ENCODE results near the gene HRC. TPM values are rescaled to one million over a fixed set of nuclear protein-coding genes. Genes with fewer than 3 reads are reported as not detected.
"Not testable (repeated sequence)": the region's sequence is repeated elsewhere in the genome, so short reads cannot be mapped to it uniquely, and the experiment has no call there.

HRC gene
- total RNA-seq, 3 donors from 2014 or later = 0.73 to 1.9 (median 1.2) TPM

- H3K4me1 ChIP-seq (ENCODE audit: low read depth) = peaks cover 35% of the 10 kb centered on the region
- ATAC-seq (no peak), DNase-seq (peak in 2 of 3 donors; percentile 58 to 66)
- H3K4me3 ChIP-seq = no peak overlapping the region
- no peak for TF ChIP-seq CTCF (IDR thresholded peaks at IDR 0.05)
- intact Hi-C loops (cut with DNase I, micrococcal nuclease) = no loop called here
- H3K9me3 ChIP-seq = no peaks in the 10 kb centered on the region
- H3K36me3 ChIP-seq (ENCODE audit: low read depth) = no peaks in the 10 kb centered on the region
These were observed 26.0 kb downstream of the HRC start for GRCh38 chr19:49129238-49129583.

- Histone ChIP-seq H3K4me3 (no peak overlapping the region), H3K4me1 (ENCODE audit: low read depth) (peaks cover 30% of the 10 kb centered on the region), H3K36me3 (ENCODE audit: low read depth) (no peaks in the 10 kb centered on the region), H3K9me3 (no peaks in the 10 kb centered on the region)
- intact Hi-C loops (cut with DNase I, micrococcal nuclease) = no loop called here
- DNase-seq (no peak), ATAC-seq (no peak)
- TF ChIP-seq CTCF (IDR thresholded peaks at IDR 0.05) = no peak
These were observed 26.5 kb downstream of the HRC start for GRCh38 chr19:49128545-49129237.

GRCh38 chr19:49127674-49128544 is 27.3 kb downstream of the HRC start:
- no peak overlapping the region for H3K4me3 ChIP-seq
- DNase-seq (peak; percentile 95 to 98 (median 97)), ATAC-seq (peak; percentile 94)
- H3K4me1 ChIP-seq (ENCODE audit: low read depth) = peaks cover 29% of the 10 kb centered on the region
- H3K36me3 ChIP-seq (ENCODE audit: low read depth) = no peaks in the 10 kb centered on the region
- intact Hi-C loops (cut with DNase I, micrococcal nuclease) = no loop called here
- no peak for TF ChIP-seq CTCF (IDR thresholded peaks at IDR 0.05)
- H3K9me3 ChIP-seq = no peaks in the 10 kb centered on the region

- H3K4me1 ChIP-seq (ENCODE audit: low read depth) = peaks cover 29% of the 10 kb centered on the region
- intact Hi-C loops (cut with DNase I, micrococcal nuclease); H3K36me3 ChIP-seq (ENCODE audit: low read depth); ATAC-seq; H3K9me3 ChIP-seq; DNase-seq; H3K4me3 ChIP-seq: not testable (repeated sequence)
These were observed 28.0 kb downstream of the HRC start for GRCh38 chr19:49127225-49127624.

- peaks cover 29% of the 10 kb centered on the region for H3K4me1 ChIP-seq (ENCODE audit: low read depth)
- H3K36me3 ChIP-seq (ENCODE audit: low read depth) = no peaks in the 10 kb centered on the region
- intact Hi-C loops (cut with DNase I, micrococcal nuclease) = no loop called here
- H3K4me3 ChIP-seq = no peak overlapping the region
- TF ChIP-seq CTCF (IDR thresholded peaks at IDR 0.05) = no peak
- no peak for DNase-seq
- H3K9me3 ChIP-seq = no peaks in the 10 kb centered on the region
- ATAC-seq = no peak
These were observed 28.6 kb downstream of the HRC start for GRCh38 chr19:49126575-49126974.

Measured in mucosa of descending colon (tissue), 3 donors.